RWPE2 (cell line): ENCODE measurements around the gene ALDH2.

Experiments
- ATAC-seq: fragments of 200-7000 bp; cut with Tn5 transposase; 3 replicates; pipeline ENCODE4 v1.9.1; 2021; ENCODE audit warnings: low read depth
- DNase-seq: peaks from one replicate; pipeline ENCODE4 v3.0.0-alpha.2; 2020; ENCODE audit warnings: low spot score
- H3K27ac ChIP-seq: fragments of 450-650 bp; 2 replicates; pipeline ENCODE4 v1.5.1; 2017; ENCODE audit warnings: mild to moderate bottlenecking; ENCODE audit not compliant: poor library complexity, severe bottlenecking
- H3K27me3 ChIP-seq: fragments of 250-450 bp; sonication (Bioruptor Pico); 2 replicates; pipeline ENCODE4 v1.5.1; 2021; ENCODE audit warnings: mild to moderate bottlenecking, moderate library complexity; ENCODE audit not compliant: insufficient read depth, poor library complexity, severe bottlenecking
- H3K36me3 ChIP-seq: fragments of 250-450 bp; sonication (Bioruptor Pico); 2 replicates; pipeline ENCODE4 v1.5.1; 2020; ENCODE audit warnings: low read depth, mild to moderate bottlenecking, moderate library complexity
- H3K4me1 ChIP-seq: fragments of 250-450 bp; sonication (Bioruptor Pico); 2 replicates; pipeline ENCODE4 v1.5.1; 2021; ENCODE audit warnings: mild to moderate bottlenecking, moderate library complexity; ENCODE audit not compliant: insufficient read depth, poor library complexity, severe bottlenecking
- H3K4me3 ChIP-seq: fragments of 250-450 bp; sonication (Bioruptor Pico); 2 replicates; pipeline ENCODE4 v1.5.1; 2021; ENCODE audit warnings: mild to moderate bottlenecking, moderate library complexity; ENCODE audit not compliant: severe bottlenecking
- H3K9me3 ChIP-seq: fragments of 250-450 bp; sonication (Bioruptor Pico); 2 replicates; pipeline ENCODE4 v1.5.1; 2021; ENCODE audit warnings: mild to moderate bottlenecking, moderate library complexity; ENCODE audit not compliant: severe bottlenecking
- TF ChIP-seq, protein P1 (sequence below): fragments of 450-650 bp; IDR thresholded peaks from one replicate; pipeline ENCODE4 v1.5.1; 2017; ENCODE audit warnings: mild to moderate bottlenecking, moderate library complexity; ENCODE audit not compliant: poor library complexity, severe bottlenecking

ALDH2 gene

DNA sequence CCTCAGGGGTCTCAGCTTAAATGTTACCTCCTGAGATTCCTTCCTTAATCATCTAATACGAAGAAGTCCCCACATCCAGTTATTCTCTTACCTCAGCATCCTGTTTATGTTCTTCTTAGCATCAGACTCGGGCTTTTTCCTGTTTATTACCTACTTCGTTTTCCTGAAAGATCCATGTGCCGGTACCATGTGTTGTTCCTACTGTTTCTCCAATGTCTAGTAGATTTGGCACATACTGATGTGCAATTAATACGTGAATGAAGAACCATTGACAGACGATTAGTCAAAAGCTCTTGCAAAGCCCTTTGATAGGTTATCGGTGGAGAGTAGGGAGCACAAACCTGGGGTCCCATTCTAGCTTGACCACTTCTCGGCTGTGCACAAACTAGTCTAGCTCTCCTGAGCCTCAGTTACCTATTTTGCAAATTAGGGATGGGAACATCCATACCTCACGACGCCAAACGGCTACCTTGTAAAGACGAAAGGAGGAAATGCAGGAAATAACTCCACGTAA, 74.6 kb downstream of the ALDH2 start:
- ATAC-seq (no peak), DNase-seq (no peak)
- Histone ChIP-seq H3K27ac (peak overlapping the region; percentile 65), H3K27me3 (no peaks in the 10 kb centered on the region), H3K4me1 (peaks cover 5% of the 10 kb centered on the region), H3K9me3 (no peaks in the 10 kb centered on the region), H3K4me3 (peak overlapping the region; percentile 80), H3K36me3 (peaks cover 27% of the 10 kb centered on the region)
- TF ChIP-seq, protein P1, sequence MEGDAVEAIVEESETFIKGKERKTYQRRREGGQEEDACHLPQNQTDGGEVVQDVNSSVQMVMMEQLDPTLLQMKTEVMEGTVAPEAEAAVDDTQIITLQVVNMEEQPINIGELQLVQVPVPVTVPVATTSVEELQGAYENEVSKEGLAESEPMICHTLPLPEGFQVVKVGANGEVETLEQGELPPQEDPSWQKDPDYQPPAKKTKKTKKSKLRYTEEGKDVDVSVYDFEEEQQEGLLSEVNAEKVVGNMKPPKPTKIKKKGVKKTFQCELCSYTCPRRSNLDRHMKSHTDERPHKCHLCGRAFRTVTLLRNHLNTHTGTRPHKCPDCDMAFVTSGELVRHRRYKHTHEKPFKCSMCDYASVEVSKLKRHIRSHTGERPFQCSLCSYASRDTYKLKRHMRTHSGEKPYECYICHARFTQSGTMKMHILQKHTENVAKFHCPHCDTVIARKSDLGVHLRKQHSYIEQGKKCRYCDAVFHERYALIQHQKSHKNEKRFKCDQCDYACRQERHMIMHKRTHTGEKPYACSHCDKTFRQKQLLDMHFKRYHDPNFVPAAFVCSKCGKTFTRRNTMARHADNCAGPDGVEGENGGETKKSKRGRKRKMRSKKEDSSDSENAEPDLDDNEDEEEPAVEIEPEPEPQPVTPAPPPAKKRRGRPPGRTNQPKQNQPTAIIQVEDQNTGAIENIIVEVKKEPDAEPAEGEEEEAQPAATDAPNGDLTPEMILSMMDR, result no peak

DNA sequence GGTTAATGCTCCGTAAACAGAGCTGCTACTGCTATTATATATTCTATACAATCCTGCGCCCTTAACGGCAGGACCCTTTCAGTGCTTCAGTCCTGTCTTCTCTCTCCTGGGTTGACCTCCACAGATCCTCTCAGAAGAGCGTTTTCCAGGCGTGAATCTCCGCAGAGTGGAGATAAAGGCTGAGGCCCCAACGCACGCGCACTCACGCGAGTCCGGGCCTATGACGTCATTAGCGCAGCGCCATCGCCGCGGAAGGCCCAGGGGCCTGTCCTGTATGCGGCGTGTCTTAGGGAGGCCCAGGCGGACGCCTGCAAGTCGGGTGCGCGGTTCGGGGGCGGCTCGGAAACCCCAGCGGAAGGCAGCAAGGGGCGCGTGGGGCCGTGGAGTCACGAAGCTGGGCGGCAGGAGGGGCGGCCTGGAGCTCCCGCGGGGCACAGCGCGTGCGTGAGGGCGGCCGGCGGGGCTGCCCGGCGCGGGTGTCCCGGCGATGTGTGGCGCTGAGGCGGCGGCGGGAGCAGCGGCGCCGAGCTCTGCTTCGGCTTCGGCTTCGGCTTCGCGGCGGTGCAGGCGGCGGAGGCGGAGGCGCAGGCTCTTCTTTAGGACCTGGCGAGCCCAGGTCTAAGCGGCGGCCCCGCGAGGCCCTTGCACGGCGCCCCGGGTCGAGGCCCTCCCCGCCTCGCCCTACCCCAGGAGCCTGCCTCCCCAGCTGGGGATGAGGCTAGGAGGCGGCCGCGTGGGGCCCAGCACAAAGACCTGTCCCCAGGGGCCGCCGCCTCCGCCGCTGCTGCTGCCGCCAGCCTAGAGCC, 75.2 kb downstream of the ALDH2 start, which contains the start of gene MAPKAPK5:
MAPKAPK5 (plus strand) TSS at position 479 of the 806 bp plus-strand sequence. CDS start 506 bp downstream, outside the sequence.
- no peaks in the 10 kb centered on the region for H3K9me3 ChIP-seq
- ATAC-seq (peak; percentile 82), DNase-seq (peak; percentile 87)
- peaks cover 27% of the 10 kb centered on the region for H3K36me3 ChIP-seq
- TF ChIP-seq, protein P1, result no peak
- H3K27me3 ChIP-seq, result no peaks in the 10 kb centered on the region
- H3K4me1 ChIP-seq, result peaks cover 8% of the 10 kb centered on the region
- H3K4me3 ChIP-seq, result peak within 1 kb of the TSS; percentile 80
- peak within 1 kb of the TSS; percentile 65 for H3K27ac ChIP-seq

DNA sequence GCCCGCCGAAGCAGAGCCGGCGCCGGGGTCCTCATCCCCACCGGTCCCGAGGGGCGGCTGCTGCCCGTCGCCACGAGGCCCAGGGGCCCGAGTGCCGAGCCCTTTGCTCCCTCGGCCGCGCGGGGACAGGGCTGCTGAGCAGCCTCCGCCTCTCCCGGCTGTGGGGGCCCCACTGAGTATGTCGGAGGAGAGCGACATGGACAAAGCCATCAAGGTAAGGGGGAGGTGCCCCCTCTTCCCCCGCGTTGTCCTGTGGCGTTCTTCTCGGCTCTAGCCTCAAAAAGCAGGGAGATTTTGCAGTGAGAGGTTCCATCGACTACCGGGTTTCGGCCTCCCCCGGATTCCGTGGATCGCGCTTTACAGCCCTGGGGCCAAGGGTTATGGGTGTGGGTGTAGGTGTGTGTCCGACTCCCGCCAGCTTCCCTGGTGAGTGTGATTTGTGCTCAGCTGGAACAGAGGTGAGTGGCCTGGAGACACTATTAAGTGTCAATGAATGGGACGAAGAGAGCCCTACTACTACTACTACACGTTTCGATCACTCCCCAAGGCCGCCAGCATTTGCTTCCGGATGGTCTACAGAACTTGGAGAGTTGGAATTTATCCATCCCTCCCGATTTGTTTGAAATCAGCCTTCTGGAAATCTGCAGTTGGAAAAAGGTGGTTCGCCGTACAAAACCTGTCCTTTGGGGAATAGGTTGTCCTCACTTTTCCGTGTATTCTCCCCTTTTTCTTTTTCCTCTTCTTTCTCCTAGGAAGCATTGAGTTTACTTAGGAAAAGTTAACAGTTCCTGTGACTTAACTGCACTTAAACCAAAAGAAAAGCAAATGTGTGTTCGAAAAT, 76.0 kb downstream of the ALDH2 start:
- H3K4me3 ChIP-seq, result peak overlapping the region; percentile 80
- H3K27me3 ChIP-seq, result no peaks in the 10 kb centered on the region
- ATAC-seq, result peak; percentile 20
- TF ChIP-seq, protein P1, result no peak
- DNase-seq, result no peak
- H3K4me1 ChIP-seq, result peaks cover 8% of the 10 kb centered on the region
- peak overlapping the region; percentile 65 for H3K27ac ChIP-seq
- H3K9me3 ChIP-seq, result peaks cover under 1% of the 10 kb centered on the region
- H3K36me3 ChIP-seq, result peaks cover 33% of the 10 kb centered on the region

DNA sequence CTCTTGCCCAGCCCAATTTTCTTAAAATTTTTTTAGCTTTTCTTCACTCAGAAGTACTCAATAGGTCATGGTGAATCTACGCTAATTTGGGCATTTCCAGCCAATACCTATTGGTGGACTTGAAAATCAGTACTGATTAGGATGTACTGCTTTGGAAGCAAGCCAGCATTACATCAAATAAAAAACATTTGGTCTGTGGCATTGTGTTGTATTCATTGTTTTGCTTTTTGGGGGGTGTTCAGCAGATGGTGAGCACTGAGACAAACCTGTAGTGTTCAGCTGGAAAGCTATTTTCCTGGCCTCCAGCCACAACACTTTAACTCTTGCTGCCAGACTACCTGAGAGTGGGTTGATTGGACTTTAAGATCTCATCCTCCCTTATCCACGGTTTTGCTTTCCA, 79.3 kb downstream of the ALDH2 start:
- Histone ChIP-seq H3K9me3 (peaks cover 3% of the 10 kb centered on the region), H3K4me3 (no peak overlapping the region), H3K36me3 (peaks cover 29% of the 10 kb centered on the region), H3K27me3 (no peaks in the 10 kb centered on the region), H3K27ac (no peak overlapping the region), H3K4me1 (peaks cover 8% of the 10 kb centered on the region)
- TF ChIP-seq, protein P1, result no peak
- ATAC-seq (no peak), DNase-seq (no peak)
